Neutrophil (primary cell): ENCODE measurements around the gene MAP1B.

ENCODE experiments used
- H3K27ac ChIP-seq: fragments of 200-600 bp; sonication (generic); 2 replicates; pipeline ENCODE4 v1.5.1; 2016; ENCODE audit warnings: mild to moderate bottlenecking, moderate library complexity
- H3K27me3 ChIP-seq: fragments of 200-600 bp; sonication (generic); 2 replicates; pipeline ENCODE4 v1.6.0; 2016; ENCODE audit warnings: mild to moderate bottlenecking
- H3K36me3 ChIP-seq: fragments of 200-600 bp; sonication (generic); 2 replicates; pipeline ENCODE4 v1.5.1; 2017
- H3K4me1 ChIP-seq, 2 experiments: fragments of 200-600 bp in 1 of 2; sonication (generic) in 1 of 2; 1 replicate in 1 of 2; 2 replicates in 1 of 2; pipeline versions ENCODE4 v1.5.1 to v1.6.1; 2013 to 2016; ENCODE audit warnings: low read depth in 1 of 2, low read length in 1 of 2, mild to moderate bottlenecking in 1 of 2, moderate library complexity in 1 of 2; ENCODE audit not compliant: control insufficient read depth in 1 of 2, insufficient read depth in 1 of 2
- H3K4me3 ChIP-seq, 2 experiments: fragments of 200-600 bp in 1 of 2; sonication (generic) in 1 of 2; 1 replicate in 1 of 2; 2 replicates in 1 of 2; pipeline ENCODE4 v1.5.1; 2013 to 2016; ENCODE audit warnings: low read depth in 1 of 2, low read length in 1 of 2, mild to moderate bottlenecking in 1 of 2, moderate library complexity in 1 of 2
- H3K9me3 ChIP-seq: fragments of 200-600 bp; sonication (generic); 2 replicates; pipeline ENCODE4 v1.5.1; 2016
- CTCF ChIP-seq: fragments of 200-600 bp; sonication (generic); IDR thresholded peaks from 2 replicates; pipeline ENCODE4 v1.5.1; 2016; ENCODE audit warnings: antibody characterized with exemption

Gene MAP1B

GRCh38 chr5:72184408-72184807, 77.1 kb downstream of the MAP1B start:
- no peaks in the 10 kb centered on the region for H3K4me1 ChIP-seq
- H3K27me3 ChIP-seq = peaks cover 51% of the 10 kb centered on the region
- TF ChIP-seq CTCF = no peak
- H3K4me3 ChIP-seq = no peak overlapping the region
- H3K27ac ChIP-seq = no peak overlapping the region
- H3K9me3 ChIP-seq = no peaks in the 10 kb centered on the region
- no peaks in the 10 kb centered on the region for H3K36me3 ChIP-seq

DNA sequence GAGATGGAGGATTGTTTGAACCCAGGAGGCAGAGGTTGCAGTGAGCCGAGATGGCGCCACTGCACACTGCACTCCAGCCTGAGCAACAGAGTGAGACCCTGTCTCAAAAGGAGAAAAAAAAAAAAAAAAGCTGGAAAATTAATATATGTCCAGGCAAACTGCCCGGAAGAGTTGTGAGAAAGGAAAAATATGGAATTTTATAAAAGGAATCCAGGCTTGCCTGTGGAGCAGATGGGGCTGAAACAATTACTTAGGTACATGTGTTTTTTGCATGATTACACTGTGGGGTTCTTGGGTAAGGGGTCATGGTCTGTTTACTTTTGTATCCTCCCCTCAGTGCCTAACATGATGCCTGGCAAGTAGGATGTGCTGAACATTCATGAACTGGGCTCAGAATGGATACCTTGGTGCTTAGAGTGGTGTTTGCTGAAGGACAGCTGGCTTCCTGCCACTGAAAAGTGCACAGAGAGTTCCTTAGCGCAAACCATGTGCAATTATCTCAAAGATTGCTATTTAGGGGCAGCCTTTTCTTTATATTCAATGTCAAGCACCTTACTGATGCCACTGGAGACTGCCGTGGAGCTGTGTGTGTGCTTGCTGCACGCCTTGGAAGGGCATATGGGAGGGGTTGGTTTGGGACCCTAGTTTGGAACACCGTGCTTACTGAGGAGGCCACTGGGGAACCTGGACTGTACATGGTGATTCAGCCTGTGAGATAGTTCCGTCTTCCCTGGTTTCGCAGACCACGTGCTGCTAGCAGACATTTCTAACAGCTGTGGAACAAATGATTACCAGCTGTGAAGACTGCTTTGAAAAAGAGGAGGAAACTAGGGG, 78.4 kb downstream of the MAP1B start:
- no peak overlapping the region for H3K4me3 ChIP-seq

GRCh38 chr5:72187388-72188075, 80.3 kb downstream of the MAP1B start:
- Histone ChIP-seq H3K4me1 (no peaks in the 10 kb centered on the region), H3K27me3 (peaks cover 52% of the 10 kb centered on the region), H3K36me3 (no peaks in the 10 kb centered on the region), H3K9me3 (no peaks in the 10 kb centered on the region), H3K27ac (no peak overlapping the region), H3K4me3 (no peak overlapping the region)
- TF ChIP-seq CTCF = no peak

More for the DNA sequence above, 78.4 kb downstream of the MAP1B start:
- H3K27me3 ChIP-seq = peaks cover 46% of the 10 kb centered on the region
- H3K4me1 ChIP-seq = no peaks in the 10 kb centered on the region
- no peak overlapping the region for H3K27ac ChIP-seq
- no peaks in the 10 kb centered on the region for H3K9me3 ChIP-seq
- no peak for TF ChIP-seq CTCF
- no peaks in the 10 kb centered on the region for H3K36me3 ChIP-seq

DNA sequence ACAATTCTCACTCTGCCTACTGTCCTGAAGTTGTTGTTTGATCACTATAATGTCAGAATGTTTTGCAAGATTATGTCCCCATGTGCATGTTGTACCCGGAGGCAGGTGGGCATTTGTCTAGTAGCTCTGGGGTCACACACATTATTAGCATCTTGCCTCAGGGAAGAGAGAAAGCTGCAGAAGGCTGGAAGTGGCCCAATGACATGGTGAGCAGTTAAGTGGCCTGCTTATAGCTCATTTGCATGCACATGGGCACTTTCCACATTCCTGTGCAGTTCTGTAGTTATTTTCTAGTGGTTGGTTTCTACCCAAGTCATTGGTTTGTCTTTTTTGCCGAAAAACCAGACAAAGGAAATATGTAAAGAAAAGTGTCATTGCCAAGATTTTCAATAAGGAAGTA, 80.9 kb downstream of the MAP1B start:
- Histone ChIP-seq H3K4me3 (no peak overlapping the region), H3K27me3 (peaks cover 48% of the 10 kb centered on the region), H3K36me3 (no peaks in the 10 kb centered on the region), H3K4me1 (no peaks in the 10 kb centered on the region), H3K9me3 (no peaks in the 10 kb centered on the region), H3K27ac (no peak overlapping the region)
- TF ChIP-seq CTCF = no peak

- H3K27ac ChIP-seq = no peak overlapping the region
- no peak overlapping the region for H3K4me3 ChIP-seq
- no peaks in the 10 kb centered on the region for H3K4me1 ChIP-seq
- no peak for TF ChIP-seq CTCF
- H3K9me3 ChIP-seq = no peaks in the 10 kb centered on the region
- H3K36me3 ChIP-seq = no peaks in the 10 kb centered on the region
- H3K27me3 ChIP-seq = peaks cover 48% of the 10 kb centered on the region
These were observed 81.9 kb downstream of the MAP1B start for GRCh38 chr5:72189146-72189545.
